NB4 (cell line): Measurements from ENCODE around the gene CNOT9.

Experiments used
- DNase-seq: peaks from one replicate; pipeline ENCODE4 v3.0.0; 2010; ENCODE audit warnings: low read depth
- H3K4me3 ChIP-seq: one replicate; pipeline ENCODE4 v1.5.1; 2011; ENCODE audit warnings: mild to moderate bottlenecking, low read depth, low read length, moderate library complexity
- CTCF ChIP-seq: IDR thresholded peaks from one replicate; pipeline ENCODE4 v1.5.1; 2012; ENCODE audit warnings: low read depth, low read length
- MAX ChIP-seq: IDR thresholded peaks from 2 replicates; pipeline ENCODE4 v1.6.1; 2011; ENCODE audit warnings: low read depth, low read length
- MYC ChIP-seq: IDR thresholded peaks from 2 replicates; pipeline ENCODE4 v1.6.1; 2011; ENCODE audit warnings: low read depth, low read length
- POLR2A ChIP-seq: IDR thresholded peaks from 2 replicates; pipeline ENCODE4 v1.6.1; 2011; ENCODE audit warnings: mild to moderate bottlenecking; ENCODE audit not compliant: insufficient read length; ENCODE audit errors: extremely low read depth

The CNOT9 gene

GRCh38 chr2:218627939-218628338 lies 59.3 kb downstream of the CNOT9 start:
- H3K4me3 ChIP-seq, result no peak overlapping the region
- no peak for TF ChIP-seq MYC
- TF ChIP-seq MAX, result no peak
- no peak for TF ChIP-seq POLR2A
- TF ChIP-seq CTCF, result no peak
- DNase-seq, result no peak

- TF ChIP-seq MAX (no peak), POLR2A (no peak), CTCF (no peak)
- DNase-seq, result no peak
- H3K4me3 ChIP-seq, result no peak overlapping the region
Observed at GRCh38 chr2:218631837-218632236, 63.2 kb downstream of the CNOT9 start.

- H3K4me3 ChIP-seq, result no peak overlapping the region
- TF ChIP-seq MAX (no peak), MYC (no peak), CTCF (no peak)
- no peak for DNase-seq
Observed at GRCh38 chr2:218635719-218636118, 67.1 kb downstream of the CNOT9 start.

- TF ChIP-seq POLR2A, result no peak
- no peak for TF ChIP-seq MAX
- no peak for TF ChIP-seq MYC
- no peak for TF ChIP-seq CTCF
- H3K4me3 ChIP-seq, result no peak overlapping the region
- DNase-seq, result no peak
Observed at GRCh38 chr2:218638372-218638771, 69.7 kb downstream of the CNOT9 start.

GRCh38 chr2:218642121-218642656 lies 73.5 kb downstream of the CNOT9 start:
- TF ChIP-seq MAX (no peak), POLR2A (no peak), CTCF (no peak)
- H3K4me3 ChIP-seq, result no peak overlapping the region
- no peak for DNase-seq

- no peak for TF ChIP-seq MYC
- no peak for TF ChIP-seq CTCF
Observed at GRCh38 chr2:218642786-218643185, 74.1 kb downstream of the CNOT9 start.

More at GRCh38 chr2:218642786-218643185, 74.1 kb downstream of the CNOT9 start:
- DNase-seq, result no peak
- H3K4me3 ChIP-seq, result no peak overlapping the region
